HG02759 (cell line): ENCODE measurements around the gene CLK3.
"Not testable (repeated sequence)": the region's sequence is repeated elsewhere in the genome, so short reads cannot be mapped to it uniquely, and the experiment has no call there.

ENCODE experiments used
- ATAC-seq: cut with Tn5 transposase; IDR thresholded peaks from one replicate; pipeline ENCODE4 v1.9.1; 2021; ENCODE audit warnings: mild to moderate bottlenecking, moderate library complexity; ENCODE audit not compliant: unreplicated experiment

Gene CLK3

GRCh38 chr15:74615508-74616365 lies at the start of gene CLK3:
Gene CLK3, plus strand, starts transcription at chr15:74615836. Its CDS starts 3,361 bp downstream, at chr15:74619197.
- peak; percentile 85 for ATAC-seq

DNA sequence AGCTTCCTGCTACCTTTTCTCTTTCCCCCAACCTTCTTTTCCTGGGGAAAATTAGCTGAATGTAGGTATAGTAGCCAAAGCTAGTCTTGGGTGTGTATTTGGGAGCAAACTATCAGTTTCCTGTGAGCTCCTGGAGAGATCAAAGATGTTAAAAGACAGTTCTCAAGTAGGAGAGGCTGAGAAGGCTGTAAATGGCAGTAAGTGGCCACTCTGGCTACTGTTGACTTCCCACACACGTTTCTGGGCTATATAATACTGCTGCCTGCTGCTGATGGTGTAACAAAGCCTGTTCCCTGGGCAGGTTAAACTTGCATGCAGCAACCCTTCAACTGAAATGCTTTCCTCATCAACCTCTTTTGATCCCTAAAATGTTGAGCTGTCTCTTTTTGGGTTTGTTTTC lies 47.0 kb upstream of the CLK3 start:
- no peak for ATAC-seq

GRCh38 chr15:74569731-74570070 lies 45.9 kb upstream of the CLK3 start:
- no peak for ATAC-seq

DNA sequence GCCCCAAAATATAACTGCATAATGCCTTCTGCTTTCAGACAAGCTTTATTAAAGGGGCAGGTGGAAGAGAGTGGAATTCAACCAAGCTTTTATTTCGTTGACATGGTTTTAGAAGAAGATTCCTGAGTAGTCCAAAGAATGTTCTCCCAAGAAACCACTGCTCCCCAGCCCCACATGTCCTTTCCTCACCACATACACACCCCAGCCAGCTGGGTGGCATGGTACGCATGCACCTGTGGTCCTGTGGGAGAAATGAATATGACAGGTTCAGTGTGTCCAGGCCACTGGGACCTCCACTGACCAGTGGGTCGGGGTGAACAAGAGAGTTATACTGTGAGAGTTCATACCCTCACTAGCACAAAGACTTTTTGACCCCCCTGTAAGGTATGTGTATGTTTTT lies 44.4 kb upstream of the CLK3 start:
- no peak for ATAC-seq

DNA sequence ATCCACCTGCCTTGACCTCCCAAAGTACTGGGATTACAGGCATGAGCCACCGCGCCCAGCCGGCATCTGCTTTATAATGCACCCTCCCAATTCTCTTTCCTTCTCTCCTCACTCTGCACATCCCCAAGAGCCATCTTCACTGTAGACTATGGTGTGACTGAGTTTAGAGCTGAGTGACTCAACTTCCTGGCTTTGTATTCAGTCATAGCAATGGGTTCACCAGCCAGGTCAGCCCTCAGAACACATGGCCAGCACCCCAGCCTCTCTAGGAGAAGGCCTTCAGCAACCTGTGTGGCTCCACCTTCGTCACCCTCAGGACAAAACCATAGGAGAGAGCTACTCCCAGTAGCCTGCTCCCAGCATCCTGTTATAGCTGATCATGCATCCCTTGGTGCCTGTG lies 41.6 kb upstream of the CLK3 start:
- ATAC-seq: no peak

DNA sequence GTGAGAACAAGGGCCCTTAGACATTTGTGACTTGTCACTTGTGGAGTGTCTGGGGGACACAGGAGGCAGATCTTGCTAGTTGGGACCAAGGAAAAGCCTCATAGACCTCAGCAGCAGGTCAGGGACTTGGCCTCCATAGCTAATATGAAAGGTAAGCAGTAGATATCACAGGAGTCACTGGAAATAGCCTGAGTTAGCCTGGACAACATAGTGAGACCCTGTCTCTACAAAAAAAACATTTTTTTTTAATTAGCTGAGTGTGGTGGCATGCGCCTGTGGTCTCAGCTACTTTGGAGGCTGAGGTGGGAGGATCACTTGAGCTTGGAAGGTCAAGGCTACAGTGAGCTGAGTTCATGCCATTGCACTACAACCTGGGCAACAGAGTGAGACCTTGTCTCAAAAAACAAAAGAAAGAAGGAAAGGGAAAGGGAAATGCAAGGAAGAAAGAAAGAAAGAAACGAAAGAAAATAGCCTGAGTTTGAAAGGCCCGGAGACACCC lies 37.1 kb upstream of the CLK3 start:
- ATAC-seq: no peak

GRCh38 chr15:74579001-74579400 lies 36.6 kb upstream of the CLK3 start:
- no peak for ATAC-seq

DNA sequence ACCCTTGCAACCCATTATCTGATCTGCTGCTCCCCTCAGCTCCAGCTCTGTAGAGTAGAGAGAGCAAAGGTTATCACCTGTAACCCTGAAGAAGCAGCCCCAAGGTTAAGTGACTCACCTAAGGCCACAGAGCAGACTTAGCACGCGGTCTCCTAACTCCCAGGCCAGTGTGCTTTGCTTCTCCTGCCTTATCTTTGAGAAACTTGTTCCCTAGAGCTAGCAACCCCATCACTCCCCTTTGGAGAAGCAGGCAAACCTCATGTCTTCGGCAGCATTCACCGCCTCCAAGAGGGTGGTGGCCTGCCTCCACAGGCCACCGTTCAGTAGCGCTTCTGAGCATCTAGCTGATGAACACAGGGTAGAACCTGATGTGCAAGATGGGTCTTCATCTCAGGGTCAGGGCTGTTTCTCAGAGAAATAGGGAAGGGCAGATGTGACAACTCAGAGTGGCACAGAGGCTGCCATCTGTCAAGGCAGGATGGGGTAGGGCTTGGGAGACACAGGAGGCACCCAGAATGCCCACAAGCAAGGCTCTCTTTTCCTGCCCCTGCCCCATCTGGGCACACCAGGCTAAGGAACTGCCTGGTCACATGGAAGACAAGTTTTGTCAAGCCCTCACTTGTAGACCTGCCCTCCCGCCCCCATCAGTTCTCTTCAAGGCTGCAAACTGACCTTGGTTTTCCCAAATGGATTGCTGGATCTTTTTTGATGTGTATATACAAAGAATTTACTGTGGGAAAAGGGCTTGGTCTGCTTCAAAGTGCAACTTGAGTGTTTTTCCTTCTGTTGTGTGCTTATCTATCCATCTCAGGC lies 34.9 kb upstream of the CLK3 start:
- ATAC-seq: no peak

DNA sequence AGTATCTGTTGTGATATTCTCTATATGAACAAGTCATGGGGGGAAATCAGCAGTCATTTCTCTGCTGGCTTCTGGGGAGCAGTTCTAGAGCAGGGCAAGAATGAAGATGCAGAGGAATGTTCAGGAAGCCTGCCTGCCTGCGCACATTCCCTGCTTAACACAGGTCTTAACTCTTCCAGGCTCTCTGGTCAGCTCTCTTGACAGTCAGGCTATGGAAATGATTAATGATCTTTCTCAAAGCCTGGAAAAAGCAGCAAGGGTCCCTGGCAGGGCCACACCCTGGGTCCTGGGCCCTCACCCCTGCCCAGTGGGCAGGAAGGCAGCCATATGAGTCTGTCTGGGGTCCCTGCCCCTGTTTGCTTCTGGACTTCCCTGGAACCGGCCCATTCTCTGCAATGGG lies 31.4 kb upstream of the CLK3 start:
- ATAC-seq: no peak

- ATAC-seq: no peak
Observed at GRCh38 chr15:74584779-74585178, 30.9 kb upstream of the CLK3 start.

DNA sequence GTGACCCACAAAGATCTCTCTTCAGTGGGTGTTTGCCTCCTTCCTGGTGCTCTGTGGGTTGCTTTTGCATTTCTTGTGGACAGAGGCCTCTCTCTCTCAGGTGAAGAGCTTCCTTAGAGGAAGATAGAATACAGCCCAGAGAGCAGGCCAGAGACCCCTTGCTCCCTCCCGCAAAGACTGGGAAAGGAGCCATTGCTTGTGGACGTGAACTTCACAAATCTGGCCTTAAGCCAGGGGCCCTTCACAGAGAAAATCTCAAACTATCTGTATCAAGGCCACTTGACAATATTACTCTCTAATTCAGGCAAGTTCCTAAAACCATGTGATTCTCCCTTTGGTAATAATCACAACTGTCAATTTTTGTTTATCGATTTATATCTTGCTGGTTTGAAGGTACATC lies 30.4 kb upstream of the CLK3 start:
- ATAC-seq: no peak

DNA sequence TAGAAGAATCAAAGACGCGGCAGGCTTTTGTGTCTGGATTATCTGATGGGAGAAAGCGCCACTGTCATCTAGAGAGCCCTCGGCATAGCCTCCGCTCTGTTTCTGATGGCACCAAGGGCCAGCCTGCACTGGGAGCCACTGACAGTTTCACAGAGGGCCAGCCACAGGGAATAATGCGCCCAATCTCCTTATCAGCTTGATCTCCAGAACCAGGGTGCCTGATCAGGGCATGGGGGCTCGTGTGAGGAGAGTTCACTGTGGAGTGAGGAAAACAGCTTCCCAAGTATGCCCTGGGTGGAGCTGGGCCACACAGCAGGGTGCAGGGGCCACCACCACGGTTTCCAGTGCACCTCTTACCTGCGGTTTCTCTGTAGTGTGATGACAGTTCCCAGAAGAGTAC lies 29.8 kb upstream of the CLK3 start:
- no peak for ATAC-seq

DNA sequence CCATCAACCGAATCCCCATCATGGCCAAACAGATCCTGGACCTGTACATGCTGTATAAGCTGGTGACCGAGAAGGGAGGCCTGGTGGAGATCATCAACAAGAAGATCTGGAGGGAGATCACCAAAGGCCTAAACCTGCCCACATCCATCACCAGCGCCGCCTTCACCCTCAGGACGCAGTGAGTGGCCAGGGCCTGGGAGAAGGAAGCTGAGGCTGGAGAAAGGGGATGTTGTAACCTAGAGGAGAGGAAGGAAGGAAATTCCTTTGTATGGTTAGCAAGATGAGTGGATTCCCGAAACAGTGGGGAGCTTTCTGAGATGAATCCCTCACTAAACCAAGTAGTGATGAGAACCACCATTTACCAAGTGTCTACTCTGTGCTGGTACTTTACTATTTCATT lies 25.8 kb upstream of the CLK3 start:
- no peak for ATAC-seq

DNA sequence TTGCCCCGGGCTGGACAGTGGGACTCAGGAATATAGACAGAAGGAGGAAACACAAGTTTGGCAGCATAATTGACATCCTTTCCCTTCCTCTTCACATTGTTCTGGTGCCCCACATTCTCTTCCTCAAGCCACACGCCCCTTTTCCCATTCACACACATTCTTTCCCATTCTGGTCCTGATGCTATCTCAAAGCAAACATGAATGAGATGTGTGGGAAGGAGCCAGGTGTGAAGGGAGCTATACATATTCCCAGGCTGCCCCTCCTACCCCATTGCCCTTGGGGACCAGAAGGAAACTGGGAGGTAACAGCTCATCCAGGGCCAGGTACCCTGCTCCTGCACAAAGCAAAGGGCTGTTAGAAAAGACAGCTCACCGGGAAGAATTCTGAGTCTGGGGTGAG lies 23.4 kb upstream of the CLK3 start:
- no peak for ATAC-seq

GRCh38 chr15:74593122-74593521 lies 22.5 kb upstream of the CLK3 start:
- no peak for ATAC-seq

DNA sequence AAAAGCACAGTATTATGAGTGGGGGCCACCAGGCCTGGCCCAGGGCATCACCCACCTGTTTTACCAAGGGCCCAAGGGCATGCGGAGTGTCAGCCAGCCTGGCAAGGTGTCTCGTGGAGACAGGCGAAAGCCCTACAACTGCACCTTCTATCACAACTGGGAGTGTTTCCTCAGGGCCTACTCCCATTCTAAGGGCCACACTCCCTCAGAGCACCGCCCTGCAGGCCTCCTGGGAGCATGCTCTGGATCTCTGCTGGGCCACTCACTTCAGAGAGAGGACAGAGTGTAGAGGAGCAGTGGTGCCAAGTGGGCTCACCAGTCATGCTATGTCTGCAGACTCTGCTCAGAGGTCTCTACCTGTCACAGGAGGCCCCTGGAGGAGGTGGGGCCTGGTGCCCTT lies 21.2 kb upstream of the CLK3 start:
- ATAC-seq: no peak

DNA sequence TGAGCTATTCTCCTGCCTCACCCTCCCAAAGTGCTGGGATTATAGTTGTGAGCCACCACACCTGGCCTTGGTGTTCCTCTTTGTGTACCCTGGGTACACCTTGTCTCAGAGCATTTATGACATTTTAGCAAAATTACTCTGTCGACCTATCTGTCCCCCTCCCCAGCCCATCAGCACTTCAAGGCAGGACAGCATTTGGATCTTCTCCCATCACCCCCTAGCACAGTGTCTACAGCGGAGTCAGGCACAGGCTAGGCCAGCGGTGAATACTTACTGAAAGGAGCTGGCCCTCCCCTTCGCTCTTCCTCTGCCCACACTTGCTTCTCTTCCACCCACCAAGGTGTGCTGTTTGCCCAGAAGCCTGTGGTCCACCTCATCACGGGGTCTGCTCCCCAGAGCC lies 20.4 kb upstream of the CLK3 start:
- ATAC-seq: no peak

GRCh38 chr15:74596736-74597135 lies 18.9 kb upstream of the CLK3 start:
- not testable (repeated sequence) for ATAC-seq

DNA sequence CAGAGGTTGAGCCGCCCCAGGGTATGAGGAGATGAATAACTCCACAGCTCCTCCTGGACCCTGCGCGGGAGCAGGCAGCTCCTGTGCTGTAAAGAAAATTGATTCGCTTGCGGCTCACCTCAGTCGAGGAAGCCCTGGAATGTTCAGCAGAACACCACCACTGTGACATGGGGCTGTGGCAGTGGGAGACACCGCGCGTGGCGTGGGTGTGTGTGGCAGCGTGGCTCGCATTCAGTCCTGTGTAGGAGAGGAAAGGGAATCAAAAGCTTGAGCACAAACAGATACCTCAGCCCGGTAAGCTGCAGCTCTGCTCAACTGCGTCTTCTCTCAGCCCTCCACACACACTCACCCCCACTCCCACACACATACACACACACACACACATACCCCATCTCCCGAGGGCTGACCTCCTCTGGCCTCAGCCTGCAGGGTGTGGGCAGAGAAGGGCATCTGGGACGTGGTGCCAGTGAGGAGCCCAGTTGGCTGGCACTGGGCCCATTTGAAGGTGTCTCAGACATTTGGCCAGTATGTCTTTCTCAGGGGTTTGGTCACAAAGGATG lies 18.4 kb upstream of the CLK3 start:
- not testable (repeated sequence) for ATAC-seq

DNA sequence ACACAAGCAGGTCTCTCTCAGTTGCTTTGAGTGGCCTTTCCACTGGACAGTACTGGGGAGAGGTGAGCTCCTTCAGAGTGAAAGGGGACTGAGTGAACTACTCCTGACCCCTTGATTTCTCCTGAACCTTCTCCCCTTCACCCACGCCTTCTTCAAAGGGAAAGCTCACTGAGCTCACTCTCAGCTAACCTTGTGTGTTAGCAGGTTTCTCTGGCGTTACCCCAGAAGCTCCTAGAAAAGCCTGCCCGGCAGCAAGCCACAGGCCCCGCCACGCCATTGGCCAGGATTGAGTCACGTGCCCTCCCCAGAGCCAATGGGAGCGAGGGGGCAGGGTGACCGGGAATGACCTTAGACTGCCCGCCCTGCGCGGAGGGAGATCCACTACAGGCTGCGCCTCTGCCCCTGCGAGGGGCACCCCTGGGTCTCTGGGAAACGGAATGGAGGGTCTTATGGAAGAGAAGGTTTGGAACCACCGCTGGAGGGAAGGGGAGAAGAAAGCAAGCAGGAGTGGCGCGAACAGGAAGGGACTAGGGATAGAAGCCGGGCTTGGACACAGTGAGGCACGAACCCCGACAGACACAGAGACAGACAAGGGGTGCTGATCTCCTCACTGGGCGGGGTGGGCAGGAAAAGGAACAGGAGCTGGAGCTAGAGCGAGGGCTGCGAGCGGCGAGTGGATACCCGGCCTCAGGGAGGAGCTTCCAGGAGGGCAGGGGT lies 17.4 kb upstream of the CLK3 start:
- ATAC-seq: peak; percentile 92

DNA sequence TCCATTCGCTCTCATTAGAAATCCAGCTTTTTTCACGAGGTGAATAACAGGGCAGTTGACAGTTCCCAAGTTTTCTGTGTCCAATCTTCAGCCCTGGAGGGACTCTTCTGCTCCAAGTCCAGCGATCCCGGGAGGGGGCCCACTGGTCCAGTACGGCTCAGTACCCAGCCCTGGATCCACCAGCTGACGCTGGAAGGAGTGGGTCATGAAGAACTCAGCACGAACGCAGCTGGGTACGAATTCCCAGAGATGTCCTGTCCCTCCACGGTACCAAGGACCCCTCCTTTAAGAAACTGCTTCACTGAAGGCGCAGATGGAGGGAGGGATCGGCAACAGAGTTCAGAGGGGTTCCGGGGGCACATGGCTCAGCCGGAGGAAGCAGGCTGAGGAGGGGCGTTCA lies 16.5 kb upstream of the CLK3 start:
- ATAC-seq: no peak
